Adrenal gland (tissue), 12 donors: ENCODE data around the gene XIAP. TPM values are rescaled to one million over a fixed set of nuclear protein-coding genes. Genes with fewer than 3 reads are reported as not detected.

Experiments used
- DNase-seq, 7 donors: peaks; one replicate each; pipeline ENCODE4 v3.0.0-alpha.2; 2019 to 2020
- H3K27ac ChIP-seq, 5 donors: fragments of 200-600 bp; sonication (generic) in 4 of 5; 1 replicate in 3 of 5; 2 replicates in 2 of 5; pipeline versions ENCODE4 v1.5.1 to v1.8.0; 2016 to 2020; ENCODE audit warnings: mild to moderate bottlenecking in 1 of 5
- H3K27me3 ChIP-seq: fragments of 200-600 bp; 2 replicates; pipeline ENCODE4 v1.8.0; 2021
- H3K36me3 ChIP-seq, 2 donors: fragments of 200-600 bp; replicated peaks in 1 of 2; 1 replicate in 1 of 2; 2 replicates in 1 of 2; pipeline versions ENCODE4 v1.5.1 to v1.8.0; 2018 to 2022
- H3K4me1 ChIP-seq, 2 donors: fragments of 200-600 bp; replicated peaks in 1 of 2; 1 replicate in 1 of 2; 2 replicates in 1 of 2; pipeline versions ENCODE4 v1.5.1 to v1.8.0; 2018 to 2021
- H3K4me3 ChIP-seq, 4 donors: fragments of 200-600 bp; sonication (generic) in 3 of 4; one replicate each; pipeline ENCODE4 v1.5.1; 2016 to 2018
- H3K9me3 ChIP-seq, 3 donors: fragments of 200-600 bp; sonication (generic) in 1 of 3; replicated peaks in 1 of 3; 1 replicate in 2 of 3; 2 replicates in 1 of 3; pipeline versions ENCODE4 v1.5.1 to v1.8.0; 2016 to 2021
- CTCF ChIP-seq, 6 experiments: fragments of 450-650 bp in 4 of 6; fragments of 200-600 bp in 2 of 6; sonication (generic) in 1 of 6; IDR thresholded peaks; 1 replicate in 5 of 6; 2 replicates in 1 of 6; pipeline versions ENCODE4 v1.5.1 to v1.8.0; 2016 to 2021; ENCODE audit warnings: antibody characterized with exemption in 6 of 6, mild to moderate bottlenecking in 2 of 6, moderate library complexity in 1 of 6
- POLR2A ChIP-seq, 2 donors: fragments of 450-650 bp; IDR thresholded peaks; one replicate each; pipeline ENCODE4 v1.6.1; 2017; ENCODE audit warnings: antibody characterized with exemption in 2 of 2, mild to moderate bottlenecking in 2 of 2, moderate library complexity in 1 of 2
- WGBS, 4 donors: extraction: QIAGEN DNeasy Blood & Tissue Kit in 2 of 4; methylation state at CpG; one replicate each; pipeline versions ENCODE4 v1.1.5 to v1.1.7; 2013 to 2017; 5-methylcytosine and 5-hydroxymethylcytosine counted together
- intact Hi-C, 2 donors: fragments of 100-400 bp; cut with DNase I; formaldehyde crosslinking; loops; one replicate each; pipeline versions ENCODE4 v1.14.1 to v1.15.0; 2022 to 2023
- polyA plus RNA-seq, 3 donors: library from polyadenylated mRNA; stranded (reverse); fragments of 200-250 nt in 2 of 3; fragments of 350-450 nt in 1 of 3; fragmentation: Illumina TruSeq in 1 of 3; extraction: RNeasy Lipid Tissue Mini Kit (QIAGEN cat#74804) in 1 of 3; gene quantifications; one replicate each; pipeline ENCODE4 v1.2.3, GENCODE V29; 2013 to 2014
- total RNA-seq, 9 donors: library from RNA; depleted of rRNA in 4 of 9; stranded (reverse); fragments of >200 nt in 4 of 9; fragments of 120-200 nt in 1 of 9; fragmentation: NEBNext Ultra II Directional in 1 of 9; extraction: Animal tissue kit (Norgen Biotek cat#: 25700) in 1 of 9; gene quantifications; one replicate each; pipeline versions ENCODE4 v1.1.0 to v1.2.4, GENCODE V29; 2013 to 2023
- donor health status: healthy with polysubstance abuse.
- donor health status: Bipolar disorder and iron deficiency.
- donor health status: DM: yes; HTN: yes; CAD: no.
- donor health status: DM: no; HTN: no; CAD: no.
- donor health status: DM: no; HTN: no; CAD: no.
- donor health status: DM: yes; HTN: yes; CAD: no.

Gene XIAP
- total and polyA plus RNA-seq, 12 donors: 6.4 to 63.7 (median 37.3) TPM

GRCh38 chrX:123906557-123907316, 46.9 kb downstream of the XIAP start:
- Histone ChIP-seq H3K27ac (no peak overlapping the region), H3K4me1 (no peaks in the 10 kb centered on the region), H3K4me3 (no peak overlapping the region), H3K27me3 (no peaks in the 10 kb centered on the region), H3K9me3 (no peaks in the 10 kb centered on the region), H3K36me3 (no peaks in the 10 kb centered on the region)
- intact Hi-C loops: no loop called here
- DNase-seq: no peak
- 53 to 72% (median 64%) methylated on average over 8 of the region's 8 CpGs for WGBS, 4 donors
- TF ChIP-seq POLR2A (IDR thresholded peaks at IDR 0.05) (no peak), CTCF (IDR thresholded peaks at IDR 0.05) (no peak)

GRCh38 chrX:123909523-123909922, 49.7 kb downstream of the XIAP start:
- H3K9me3 ChIP-seq: no peaks in the 10 kb centered on the region
- no peak overlapping the region for H3K4me3 ChIP-seq
- H3K27ac ChIP-seq: no peak overlapping the region
- H3K36me3 ChIP-seq: no peaks in the 10 kb centered on the region
- no peaks in the 10 kb centered on the region for H3K4me1 ChIP-seq
- no peaks in the 10 kb centered on the region for H3K27me3 ChIP-seq
- no peak for DNase-seq
- 77 to 89% (median 86%) methylated on average over 4 of the region's 4 CpGs for WGBS, 4 donors
- intact Hi-C loops: no loop called here
- TF ChIP-seq CTCF (IDR thresholded peaks at IDR 0.05): no peak
- no peak for TF ChIP-seq POLR2A (IDR thresholded peaks at IDR 0.05)

GRCh38 chrX:123917069-123917468, 57.2 kb downstream of the XIAP start:
- no peaks in the 10 kb centered on the region for H3K4me1 ChIP-seq
- no peaks in the 10 kb centered on the region for H3K36me3 ChIP-seq
- TF ChIP-seq CTCF (IDR thresholded peaks at IDR 0.05): no peak
- TF ChIP-seq POLR2A (IDR thresholded peaks at IDR 0.05): no peak
- no peak for DNase-seq
- no peak overlapping the region for H3K4me3 ChIP-seq
- no peak overlapping the region for H3K27ac ChIP-seq
- no peaks in the 10 kb centered on the region for H3K9me3 ChIP-seq
- intact Hi-C loops: no loop called here
- no peaks in the 10 kb centered on the region for H3K27me3 ChIP-seq

GRCh38 chrX:123918106-123918721, 58.4 kb downstream of the XIAP start:
- no peak for TF ChIP-seq POLR2A (IDR thresholded peaks at IDR 0.05)
- TF ChIP-seq CTCF (IDR thresholded peaks at IDR 0.05): no peak
- no peak for DNase-seq
- no peaks in the 10 kb centered on the region for H3K27me3 ChIP-seq
- no peaks in the 10 kb centered on the region for H3K36me3 ChIP-seq
- H3K9me3 ChIP-seq: no peaks in the 10 kb centered on the region
- no peak overlapping the region for H3K4me3 ChIP-seq
- intact Hi-C loops: no loop called here
- H3K27ac ChIP-seq: no peak overlapping the region
- 60 to 71% (median 68%) methylated on average over 4 of the region's 4 CpGs for WGBS, 4 donors
- H3K4me1 ChIP-seq: no peaks in the 10 kb centered on the region
